HG03175 (cell line): ENCODE results near the gene ANTXR2.

ENCODE experiments used
- ATAC-seq: cut with Tn5 transposase; IDR thresholded peaks from one replicate; pipeline ENCODE4 v1.9.1; 2021; ENCODE audit warnings: mild to moderate bottlenecking, moderate library complexity; ENCODE audit not compliant: unreplicated experiment

Gene ANTXR2

GRCh38 chr4:80069837-80070731 lies 2.9 kb downstream of the ANTXR2 start:
- ATAC-seq: no peak

- ATAC-seq: no peak
These were observed 3.8 kb downstream of the ANTXR2 start for GRCh38 chr4:80069108-80069836.

- ATAC-seq: no peak
These were observed 7.4 kb downstream of the ANTXR2 start for GRCh38 chr4:80065601-80066000.

GRCh38 chr4:80062527-80062926 lies 10.5 kb downstream of the ANTXR2 start:
- no peak for ATAC-seq

GRCh38 chr4:80060804-80061203 lies 12.2 kb downstream of the ANTXR2 start:
- ATAC-seq: no peak

GRCh38 chr4:80058740-80059139 lies 14.3 kb downstream of the ANTXR2 start:
- ATAC-seq: peak; percentile 99

- ATAC-seq: no peak
These were observed 18.7 kb downstream of the ANTXR2 start for GRCh38 chr4:80054375-80054774.

GRCh38 chr4:80053140-80053910 lies 19.7 kb downstream of the ANTXR2 start:
- no peak for ATAC-seq

- no peak for ATAC-seq
These were observed 23.1 kb downstream of the ANTXR2 start for GRCh38 chr4:80049813-80050534.

- ATAC-seq: no peak
These were observed 23.6 kb downstream of the ANTXR2 start for GRCh38 chr4:80049402-80049801.

GRCh38 chr4:80045786-80046185 lies 27.2 kb downstream of the ANTXR2 start:
- no peak for ATAC-seq

GRCh38 chr4:80043541-80043940 lies 29.5 kb downstream of the ANTXR2 start:
- ATAC-seq: no peak

GRCh38 chr4:80042821-80043220 lies 30.2 kb downstream of the ANTXR2 start:
- no peak for ATAC-seq

- ATAC-seq: no peak
These were observed 35.2 kb downstream of the ANTXR2 start for GRCh38 chr4:80037864-80038263.

- no peak for ATAC-seq
These were observed 35.9 kb downstream of the ANTXR2 start for GRCh38 chr4:80036949-80037685.

GRCh38 chr4:80036306-80036705 lies 36.7 kb downstream of the ANTXR2 start:
- ATAC-seq: no peak

- ATAC-seq: peak; percentile 84
These were observed 37.7 kb downstream of the ANTXR2 start for GRCh38 chr4:80035336-80035735.

GRCh38 chr4:80033581-80033980 lies 39.4 kb downstream of the ANTXR2 start:
- ATAC-seq: no peak

- no peak for ATAC-seq
These were observed 43.7 kb downstream of the ANTXR2 start for GRCh38 chr4:80029364-80029763.

- ATAC-seq: no peak
These were observed 45.4 kb downstream of the ANTXR2 start for GRCh38 chr4:80027611-80028010.
